Measurements from ENCODE around the gene ZNF587. TPM values are rescaled to one million over a fixed set of nuclear protein-coding genes. Genes with fewer than 3 reads are reported as not detected.
"Not testable (repeated sequence)": the region's sequence is repeated elsewhere in the genome, so short reads cannot be mapped to it uniquely, and the experiment has no call there.

Gene ZNF587
- total and polyA plus RNA-seq, 2 experiments from 2014 or later: 8.8 to 36.8 TPM

- Histone ChIP-seq H2AFZ (no peak overlapping the region), H3K4me2 (no peak overlapping the region), H3K4me3 (no peak overlapping the region), H3K27ac (no peak overlapping the region), H4K20me1 (ENCODE audit: insufficient read depth, poor library complexity, severe bottlenecking) (no peaks in the 10 kb centered on the region), H3K4me1 (ENCODE audit: insufficient read depth) (no peaks in the 10 kb centered on the region), H3K9me2 (replicated peaks; ENCODE audit: insufficient read depth) (no peaks in the 10 kb centered on the region), H3K9me3 (ENCODE audit: low read depth) (peaks cover 41% of the 10 kb centered on the region), H3K36me3 (replicated peaks; ENCODE audit: insufficient read depth, low read depth) (peaks cover 26% of the 10 kb centered on the region), H3K79me2 (peaks cover 8% of the 10 kb centered on the region), H3K27me3 (no peaks in the 10 kb centered on the region)
- TF ChIP-seq EZH2 (IDR thresholded peaks at IDR 0.05; ENCODE audit: borderline replicate concordance) (no peak), CTCF (IDR thresholded peaks at IDR 0.05; ENCODE audit: poor library complexity) (no peak), EZH2phosphoT487 (IDR thresholded peaks at IDR 0.05; ENCODE audit: low read depth, severe bottlenecking, unreplicated experiment) (no peak)
- no peak for DNase-seq (ENCODE audit: low spot score)
Measured at GRCh38 chr19:57872450-57872849, 22.8 kb downstream of the ZNF587 start.

GRCh38 chr19:57873883-57874799 lies 24.5 kb downstream of the ZNF587 start:
- not testable (repeated sequence) for H3K27ac ChIP-seq; H3K9me2 ChIP-seq (replicated peaks; ENCODE audit: insufficient read depth); H3K4me3 ChIP-seq; H2AFZ ChIP-seq; DNase-seq (ENCODE audit: low spot score); H3K4me1 ChIP-seq (ENCODE audit: insufficient read depth); H4K20me1 ChIP-seq (ENCODE audit: insufficient read depth, poor library complexity, severe bottlenecking); H3K27me3 ChIP-seq; H3K4me2 ChIP-seq
- WGBS (ENCODE audit: low lambda C conversion rate, missing lambda C conversion rate): 98% methylated on average over 8 of the region's 8 CpGs
- Histone ChIP-seq H3K36me3 (replicated peaks; ENCODE audit: insufficient read depth, low read depth) (peaks cover 19% of the 10 kb centered on the region), H3K79me2 (peaks cover 16% of the 10 kb centered on the region), H3K9me3 (ENCODE audit: low read depth) (peaks cover 41% of the 10 kb centered on the region)

GRCh38 chr19:57886046-57886445 lies 36.4 kb downstream of the ZNF587 start:
- no peaks in the 10 kb centered on the region for H3K9me2 ChIP-seq (replicated peaks; ENCODE audit: insufficient read depth)
- peaks cover 56% of the 10 kb centered on the region for H3K79me2 ChIP-seq
- DNase-seq (ENCODE audit: low spot score): no peak
- no peaks in the 10 kb centered on the region for H3K9me3 ChIP-seq (ENCODE audit: low read depth)
- no peak overlapping the region for H3K27ac ChIP-seq
- no peaks in the 10 kb centered on the region for H3K36me3 ChIP-seq (replicated peaks; ENCODE audit: insufficient read depth, low read depth)
- no peak overlapping the region for H2AFZ ChIP-seq
- H3K27me3 ChIP-seq: no peaks in the 10 kb centered on the region
- no peaks in the 10 kb centered on the region for H4K20me1 ChIP-seq (ENCODE audit: insufficient read depth, poor library complexity, severe bottlenecking)
- peak overlapping the region; percentile 83 for H3K4me2 ChIP-seq
- no peak overlapping the region for H3K4me3 ChIP-seq
- 68% methylated on average over 3 of the region's 3 CpGs for WGBS (ENCODE audit: low lambda C conversion rate, missing lambda C conversion rate)
- TF ChIP-seq EZH2 (IDR thresholded peaks at IDR 0.05; ENCODE audit: borderline replicate concordance): no peak
- no peak for TF ChIP-seq CTCF (IDR thresholded peaks at IDR 0.05; ENCODE audit: poor library complexity)
- no peak for TF ChIP-seq EZH2phosphoT487 (IDR thresholded peaks at IDR 0.05; ENCODE audit: low read depth, severe bottlenecking, unreplicated experiment)
- H3K4me1 ChIP-seq (ENCODE audit: insufficient read depth): peaks cover 5% of the 10 kb centered on the region

GRCh38 chr19:57887195-57887941 lies 37.7 kb downstream of the ZNF587 start:
- no peaks in the 10 kb centered on the region for H3K9me2 ChIP-seq (replicated peaks; ENCODE audit: insufficient read depth)
- no peaks in the 10 kb centered on the region for H3K36me3 ChIP-seq (replicated peaks; ENCODE audit: insufficient read depth, low read depth)
- no peaks in the 10 kb centered on the region for H3K9me3 ChIP-seq (ENCODE audit: low read depth)
- peaks cover 56% of the 10 kb centered on the region for H3K79me2 ChIP-seq
- peak overlapping the region; percentile 83 for H3K4me2 ChIP-seq
- DNase-seq (ENCODE audit: low spot score): peak; percentile 52
- no peaks in the 10 kb centered on the region for H4K20me1 ChIP-seq (ENCODE audit: insufficient read depth, poor library complexity, severe bottlenecking)
- H2AFZ ChIP-seq: no peak overlapping the region
- H3K27me3 ChIP-seq: no peaks in the 10 kb centered on the region
- TF ChIP-seq EZH2 (IDR thresholded peaks at IDR 0.05; ENCODE audit: borderline replicate concordance) (no peak), CTCF (IDR thresholded peaks at IDR 0.05; ENCODE audit: poor library complexity) (peak; percentile 22)
- peaks cover 5% of the 10 kb centered on the region for H3K4me1 ChIP-seq (ENCODE audit: insufficient read depth)
- 12% methylated on average over 6 of the region's 6 CpGs for WGBS (ENCODE audit: low lambda C conversion rate, missing lambda C conversion rate)
- peak overlapping the region; percentile 59 for H3K4me3 ChIP-seq
- H3K27ac ChIP-seq: peak overlapping the region; percentile 80
